ENCODE results near the gene LSM8.
"Not testable (repeated sequence)": the region's sequence is repeated elsewhere in the genome, so short reads cannot be mapped to it uniquely, and the experiment has no call there.

LSM8 gene

GRCh38 chr7:118214051-118214832 lies 30.3 kb downstream of the LSM8 start:
- DNase-seq, result no peak

- no peak for DNase-seq
Measured at GRCh38 chr7:118214833-118215182, 30.8 kb downstream of the LSM8 start.

GRCh38 chr7:118217210-118217619 lies 33.3 kb downstream of the LSM8 start:
- DNase-seq, result no peak

- no peak for DNase-seq
Measured at GRCh38 chr7:118218413-118219156, 34.6 kb downstream of the LSM8 start.

- no peak for DNase-seq
Measured at GRCh38 chr7:118219157-118219512, 35.2 kb downstream of the LSM8 start.

- DNase-seq, result no peak
Measured at GRCh38 chr7:118220583-118220982, 36.6 kb downstream of the LSM8 start.

- DNase-seq, result no peak
Measured at GRCh38 chr7:118222591-118222990, 38.6 kb downstream of the LSM8 start.

GRCh38 chr7:118224521-118224920 lies 40.6 kb downstream of the LSM8 start, which contains the start of gene ANKRD7:
Gene ANKRD7 (plus strand): TSS chr7:118224704. CDS start chr7:118224831, 127 bp downstream.
- DNase-seq, result no peak

GRCh38 chr7:118232837-118233236 lies 48.9 kb downstream of the LSM8 start:
- no peak for DNase-seq

- no peak for DNase-seq
Measured at GRCh38 chr7:118233799-118234198, 49.8 kb downstream of the LSM8 start.

GRCh38 chr7:118239014-118239413 lies 55.0 kb downstream of the LSM8 start:
- no peak for DNase-seq

- not testable (repeated sequence) for DNase-seq
Measured at GRCh38 chr7:118240320-118240719, 56.4 kb downstream of the LSM8 start.
